HUES6 (cell line): ENCODE data around the gene GOLGA8R.
"Not testable (repeated sequence)": the region's sequence is repeated elsewhere in the genome, so short reads cannot be mapped to it uniquely, and the experiment has no call there.

Experiments used
- H3K27ac ChIP-seq: 2 replicates; pipeline ENCODE4 v1.7.0; 2013; ENCODE audit warnings: low read depth, mild to moderate bottlenecking, low read length, inconsistent platforms
- H3K27me3 ChIP-seq: 2 replicates; pipeline ENCODE4 v1.6.1; 2013; ENCODE audit warnings: low read length; ENCODE audit not compliant: control insufficient read depth, insufficient read depth
- H3K36me3 ChIP-seq: 2 replicates; pipeline ENCODE4 v1.6.1; 2013; ENCODE audit warnings: low read length; ENCODE audit not compliant: control insufficient read depth, insufficient read depth
- H3K4me1 ChIP-seq: 2 replicates; pipeline ENCODE4 v1.6.1; 2013; ENCODE audit warnings: low read length; ENCODE audit not compliant: control insufficient read depth, insufficient read depth
- H3K4me3 ChIP-seq: 2 replicates; pipeline ENCODE4 v1.5.1; 2013; ENCODE audit warnings: low read depth, low read length
- H3K9ac ChIP-seq: one replicate; pipeline ENCODE4 v1.6.1; 2013; ENCODE audit warnings: mild to moderate bottlenecking, low read length
- H3K9me3 ChIP-seq: 2 replicates; pipeline ENCODE4 v1.6.1; 2013; ENCODE audit warnings: low read depth, low read length; ENCODE audit not compliant: control insufficient read depth, insufficient read depth

Gene GOLGA8R

DNA sequence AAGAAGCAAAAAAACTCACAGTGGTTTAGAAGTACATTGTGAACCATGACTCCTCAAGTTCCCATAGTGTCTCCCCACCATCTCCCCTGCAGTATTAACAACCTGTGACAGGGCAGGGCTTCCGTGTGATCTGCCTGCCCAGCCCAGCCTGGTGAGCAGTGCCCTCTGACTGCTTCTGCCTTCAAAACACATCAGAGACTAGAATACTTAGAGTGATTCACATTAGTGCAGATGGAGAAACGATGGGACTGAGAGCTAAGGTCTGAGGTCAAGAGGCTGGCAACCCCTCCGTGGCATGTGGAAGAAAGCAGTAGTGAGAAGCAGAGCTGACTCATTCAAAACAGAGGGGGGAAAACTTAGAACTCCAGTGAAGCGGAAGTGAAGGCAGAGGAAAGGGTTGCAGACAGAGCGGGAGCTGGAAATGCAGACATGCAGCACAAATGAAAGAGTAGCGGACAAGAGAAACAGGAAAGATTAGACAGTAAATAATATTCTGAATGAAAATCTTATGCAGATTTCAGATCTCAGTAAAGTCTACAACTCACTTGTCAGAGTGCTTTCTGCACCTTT lies 27.7 kb downstream of the GOLGA8R start:
- not testable (repeated sequence) for H3K9me3 ChIP-seq, H3K4me3 ChIP-seq, H3K4me1 ChIP-seq, H3K36me3 ChIP-seq, H3K27me3 ChIP-seq, H3K27ac ChIP-seq, H3K9ac ChIP-seq

DNA sequence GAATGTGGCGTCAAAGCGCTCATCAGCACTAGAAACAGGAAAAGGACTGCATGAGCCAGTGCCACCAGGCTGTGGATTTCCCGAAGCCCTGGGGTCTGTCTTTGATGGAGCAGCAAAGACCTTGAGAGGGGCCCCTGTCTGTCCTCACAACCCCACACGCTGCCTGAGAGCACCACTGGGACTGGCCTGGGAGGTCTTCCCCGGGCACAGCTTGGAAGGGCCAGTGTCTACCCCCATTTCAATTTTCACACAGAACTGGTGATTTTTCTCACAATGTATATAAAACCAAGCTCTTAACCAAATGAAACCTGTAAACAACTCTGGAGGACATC lies 37.0 kb downstream of the GOLGA8R start:
- not testable (repeated sequence) for H3K36me3 ChIP-seq, H3K9ac ChIP-seq, H3K9me3 ChIP-seq, H3K27ac ChIP-seq, H3K4me3 ChIP-seq, H3K27me3 ChIP-seq, H3K4me1 ChIP-seq

DNA sequence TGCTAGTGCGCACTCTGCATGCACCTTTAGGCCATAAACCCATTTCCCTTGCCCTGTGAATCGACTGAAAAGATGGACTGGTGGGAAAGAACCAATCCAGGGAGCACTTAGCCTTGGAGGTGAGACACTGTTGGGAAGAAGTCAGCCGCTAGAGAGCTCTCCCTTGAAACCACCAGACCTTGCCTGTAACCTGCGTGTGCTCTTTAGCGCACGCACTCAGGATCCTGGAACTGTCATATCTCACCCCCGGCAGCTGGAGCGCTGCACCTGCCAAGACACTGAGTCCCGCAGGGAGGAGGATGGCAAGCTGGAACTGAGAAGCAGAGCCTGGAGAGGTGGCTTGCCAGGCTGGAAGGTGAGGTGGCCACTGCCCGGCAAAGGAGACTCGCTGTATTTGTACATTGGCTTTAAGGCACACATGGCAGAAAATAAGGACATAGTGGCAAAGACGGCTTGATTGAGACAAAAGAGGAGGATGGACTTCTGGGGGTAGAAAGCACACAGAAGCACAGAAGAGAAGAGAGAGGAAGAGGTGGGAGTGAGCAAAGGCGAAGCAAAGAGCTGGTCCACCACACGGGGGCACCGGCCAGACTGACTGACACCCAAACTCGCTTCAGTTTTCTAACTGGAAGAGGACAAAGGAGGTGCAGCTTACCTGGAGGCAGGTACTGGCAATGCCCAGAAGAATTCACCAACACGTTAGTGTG lies 37.5 kb downstream of the GOLGA8R start:
- not testable (repeated sequence) for H3K27ac ChIP-seq, H3K9me3 ChIP-seq, H3K4me3 ChIP-seq, H3K27me3 ChIP-seq, H3K4me1 ChIP-seq, H3K36me3 ChIP-seq, H3K9ac ChIP-seq

DNA sequence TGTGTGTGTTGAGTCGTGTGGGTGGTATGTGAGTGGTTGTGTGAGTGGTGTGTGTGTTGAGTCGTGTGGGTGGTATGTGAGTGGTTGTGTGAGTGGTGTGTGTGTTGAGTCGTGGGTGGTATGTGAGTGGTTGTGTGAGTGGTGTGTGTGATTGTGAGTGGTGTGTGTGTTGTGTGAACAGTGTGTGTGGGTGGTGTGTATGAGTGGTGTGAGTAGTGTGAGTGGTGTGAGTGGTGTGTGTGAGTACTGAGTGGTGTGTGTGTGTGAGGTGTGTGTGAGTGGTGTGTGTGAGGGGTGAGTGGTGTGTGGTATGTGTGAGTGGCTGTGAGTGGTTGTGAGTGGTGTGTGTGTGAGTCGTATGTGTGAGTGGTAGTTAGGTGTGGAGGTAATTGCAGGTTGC lies 38.2 kb downstream of the GOLGA8R start:
- H3K9me3 ChIP-seq, H3K9ac ChIP-seq, H3K27ac ChIP-seq, H3K4me1 ChIP-seq, H3K27me3 ChIP-seq, H3K4me3 ChIP-seq, H3K36me3 ChIP-seq: not testable (repeated sequence)

DNA sequence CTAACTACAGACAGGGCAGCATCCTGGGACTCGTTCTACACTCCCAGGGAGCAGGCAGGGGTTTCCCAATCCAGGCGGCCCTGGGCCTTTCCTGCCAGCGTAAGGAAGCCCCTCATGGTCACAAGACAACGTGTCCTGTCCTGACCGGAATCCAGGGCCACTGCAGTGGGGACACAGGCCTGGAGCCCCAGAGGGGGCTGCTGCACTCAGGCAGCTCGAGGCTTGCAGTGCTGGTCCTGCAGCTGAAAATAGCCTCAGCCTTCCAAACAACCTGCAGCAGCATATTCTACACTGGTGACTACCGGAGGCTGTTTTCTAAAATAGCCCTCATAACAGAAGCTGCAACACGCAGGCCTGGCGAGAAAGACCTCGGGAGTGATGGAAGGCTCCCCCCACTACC lies 39.2 kb downstream of the GOLGA8R start:
- H3K27ac ChIP-seq, H3K27me3 ChIP-seq, H3K36me3 ChIP-seq, H3K4me3 ChIP-seq, H3K9ac ChIP-seq, H3K9me3 ChIP-seq, H3K4me1 ChIP-seq: not testable (repeated sequence)

DNA sequence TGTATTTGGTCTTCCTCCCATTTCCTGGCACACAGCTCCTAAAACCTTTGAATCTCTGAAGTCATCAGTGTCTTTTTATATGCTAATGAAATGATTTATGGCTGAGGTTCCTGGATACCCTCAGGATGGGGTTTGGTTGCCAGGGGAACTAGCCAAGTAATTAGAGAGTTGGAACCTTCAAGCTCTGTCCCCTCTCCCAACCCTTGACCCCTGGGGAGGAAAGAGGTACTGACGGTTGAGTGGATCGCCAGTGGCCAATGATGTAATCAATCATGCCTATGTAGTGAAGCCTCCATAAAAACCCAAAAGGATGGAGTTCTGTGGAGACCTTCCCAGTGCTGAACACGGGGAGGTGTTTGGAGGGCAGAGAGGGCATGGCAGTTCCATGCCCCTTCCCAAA lies 45.8 kb downstream of the GOLGA8R start:
- not testable (repeated sequence) for H3K4me3 ChIP-seq, H3K4me1 ChIP-seq, H3K9me3 ChIP-seq, H3K27me3 ChIP-seq, H3K9ac ChIP-seq, H3K36me3 ChIP-seq, H3K27ac ChIP-seq

DNA sequence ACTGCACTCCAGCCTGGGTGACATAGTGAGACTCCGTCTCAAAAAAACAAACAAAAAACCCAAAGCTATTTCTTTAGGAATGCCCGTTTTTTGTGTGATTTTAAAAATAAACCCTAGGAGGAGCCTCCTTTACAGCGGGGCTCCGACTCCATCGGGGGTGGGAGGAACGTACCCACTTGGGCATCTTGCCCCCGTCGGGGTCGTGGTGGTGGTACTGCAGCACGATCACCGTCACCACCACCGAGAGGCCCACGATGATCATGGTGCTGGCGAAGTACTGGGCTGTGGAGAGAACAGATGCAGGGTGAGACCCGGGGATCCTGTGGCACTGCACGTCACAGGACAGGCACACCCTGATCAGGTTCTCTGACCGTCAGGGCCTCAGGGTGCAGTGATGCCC lies 46.8 kb downstream of the GOLGA8R start:
- not testable (repeated sequence) for H3K9ac ChIP-seq, H3K4me1 ChIP-seq, H3K9me3 ChIP-seq, H3K4me3 ChIP-seq, H3K27ac ChIP-seq, H3K27me3 ChIP-seq, H3K36me3 ChIP-seq

DNA sequence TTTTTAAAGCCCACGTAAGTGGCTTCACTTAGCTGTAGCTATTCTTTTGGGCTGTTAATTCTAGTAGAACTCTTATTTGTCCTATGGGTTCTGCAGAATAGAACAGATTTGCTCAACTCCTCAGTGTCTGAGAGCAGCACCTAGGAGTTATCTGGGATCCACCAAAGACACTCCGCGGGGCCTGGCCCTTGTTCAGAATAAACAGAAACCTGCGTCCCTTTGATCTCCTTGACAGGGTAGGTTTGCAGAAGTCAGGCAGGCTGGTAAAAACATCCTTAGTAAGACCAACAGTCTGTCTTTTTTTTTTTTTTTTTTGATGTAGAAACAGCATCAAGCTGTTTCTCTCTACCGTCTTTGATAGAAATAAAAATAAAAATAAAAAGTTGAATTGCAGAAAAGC lies 52.7 kb downstream of the GOLGA8R start:
- H3K27me3 ChIP-seq, H3K9me3 ChIP-seq, H3K27ac ChIP-seq, H3K4me1 ChIP-seq, H3K36me3 ChIP-seq, H3K4me3 ChIP-seq, H3K9ac ChIP-seq: not testable (repeated sequence)

DNA sequence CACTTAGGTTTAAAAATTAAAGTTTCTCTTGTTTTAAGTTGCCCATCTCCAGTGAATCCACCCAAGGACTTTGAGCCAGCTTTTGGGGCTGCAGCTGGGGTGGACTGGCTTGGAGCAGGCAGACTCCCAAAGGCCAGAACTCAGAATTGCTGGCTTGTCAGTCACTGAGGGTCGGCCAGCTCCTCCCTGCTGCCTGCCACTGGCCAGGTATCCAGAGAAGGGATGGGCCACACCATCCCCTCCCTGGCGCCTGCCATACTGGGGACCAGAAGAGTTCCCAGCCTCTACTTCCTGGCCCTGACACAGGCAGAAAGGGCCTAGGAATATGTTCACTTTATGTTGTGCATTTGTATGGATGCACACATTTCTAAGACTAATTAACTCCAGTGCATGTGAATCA lies 53.1 kb downstream of the GOLGA8R start:
- H3K4me3 ChIP-seq, result not testable (repeated sequence)

DNA sequence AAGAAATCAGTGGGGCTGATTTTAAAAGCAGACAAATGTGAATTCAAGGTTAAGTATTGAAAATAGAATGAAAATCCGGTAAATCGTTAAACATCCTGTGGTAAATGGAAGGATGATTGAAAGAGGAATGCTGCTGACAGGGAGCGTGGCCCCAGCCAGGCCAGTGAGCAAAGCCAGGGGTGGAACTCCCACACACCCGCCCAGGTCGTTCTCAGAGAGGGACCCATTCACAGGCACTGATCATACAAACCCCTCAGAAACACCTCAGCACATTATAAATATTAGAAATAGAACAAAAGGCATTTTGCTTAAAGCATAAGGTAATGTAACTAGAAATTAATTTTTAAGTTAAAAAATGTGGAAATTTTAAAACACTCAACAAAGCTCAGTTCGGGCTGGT lies 59.0 kb downstream of the GOLGA8R start:
- not testable (repeated sequence) for H3K4me3 ChIP-seq, H3K36me3 ChIP-seq, H3K9ac ChIP-seq, H3K27me3 ChIP-seq, H3K4me1 ChIP-seq, H3K9me3 ChIP-seq, H3K27ac ChIP-seq

More for the DNA sequence above, 53.1 kb downstream of the GOLGA8R start:
- not testable (repeated sequence) for H3K27me3 ChIP-seq, H3K9ac ChIP-seq, H3K27ac ChIP-seq, H3K9me3 ChIP-seq, H3K36me3 ChIP-seq, H3K4me1 ChIP-seq
